Measurements from ENCODE around the gene NRP2. TPM values are rescaled to one million over a fixed set of nuclear protein-coding genes. Genes with fewer than 3 reads are reported as not detected.
A peak's percentile ranks its signal among the peaks of the same experiment; 100 is the strongest.

The NRP2 gene
- total RNA-seq, 1 donor from 2014 or later: 89.5 TPM

- Mint-ChIP-seq H3K9me3 (peaks cover 4% of the 10 kb centered on the region), H3K4me3 (no peak overlapping the region), H3K36me3 (peaks cover 30% of the 10 kb centered on the region), H3K27ac (no peak overlapping the region), H3K27me3 (ENCODE audit: low read depth) (no peaks in the 10 kb centered on the region), H3K4me1 (no peaks in the 10 kb centered on the region)
- DNase-seq (ENCODE audit: low spot score in 2 of 2, unreplicated experiment in 2 of 2): no peak
- TF ChIP-seq CTCF (IDR thresholded peaks at IDR 0.05; ENCODE audit: unreplicated experiment): no peak
Measured at GRCh38 chr2:205792908-205793307, 110.6 kb downstream of the NRP2 start.

- TF ChIP-seq CTCF (IDR thresholded peaks at IDR 0.05; ENCODE audit: unreplicated experiment): no peak
- no peak overlapping the region for H3K4me3 Mint-ChIP-seq
- no peak for DNase-seq (ENCODE audit: low spot score in 2 of 2, unreplicated experiment in 2 of 2)
- H3K4me1 Mint-ChIP-seq: peaks cover 12% of the 10 kb centered on the region
- H3K36me3 Mint-ChIP-seq: peaks cover 41% of the 10 kb centered on the region
- no peak overlapping the region for H3K27ac Mint-ChIP-seq
- no peaks in the 10 kb centered on the region for H3K27me3 Mint-ChIP-seq (ENCODE audit: low read depth)
- H3K9me3 Mint-ChIP-seq: peaks cover 15% of the 10 kb centered on the region
Measured at GRCh38 chr2:205796805-205797313, 114.6 kb downstream of the NRP2 start.

- H3K9me3 Mint-ChIP-seq: peaks cover 15% of the 10 kb centered on the region
- no peaks in the 10 kb centered on the region for H3K27me3 Mint-ChIP-seq (ENCODE audit: low read depth)
- H3K27ac Mint-ChIP-seq: no peak overlapping the region
- no peak overlapping the region for H3K4me3 Mint-ChIP-seq
- no peak for DNase-seq (ENCODE audit: low spot score in 2 of 2, unreplicated experiment in 2 of 2)
- H3K4me1 Mint-ChIP-seq: peaks cover 12% of the 10 kb centered on the region
- H3K36me3 Mint-ChIP-seq: peaks cover 40% of the 10 kb centered on the region
- TF ChIP-seq CTCF (IDR thresholded peaks at IDR 0.05; ENCODE audit: unreplicated experiment): no peak
Measured at GRCh38 chr2:205797866-205798265, 115.6 kb downstream of the NRP2 start.

- no peak for TF ChIP-seq CTCF (IDR thresholded peaks at IDR 0.05; ENCODE audit: unreplicated experiment)
- DNase-seq (ENCODE audit: low spot score in 2 of 2, unreplicated experiment in 2 of 2): no peak
- Mint-ChIP-seq H3K27me3 (ENCODE audit: low read depth) (no peaks in the 10 kb centered on the region), H3K4me3 (no peak overlapping the region), H3K4me1 (peaks cover 12% of the 10 kb centered on the region), H3K27ac (peak overlapping the region; percentile 44), H3K9me3 (peaks cover 15% of the 10 kb centered on the region), H3K36me3 (peaks cover 30% of the 10 kb centered on the region)
Measured at GRCh38 chr2:205800224-205800623, 117.9 kb downstream of the NRP2 start.

GRCh38 chr2:205800773-205801172, 118.5 kb downstream of the NRP2 start:
- TF ChIP-seq CTCF (IDR thresholded peaks at IDR 0.05; ENCODE audit: unreplicated experiment): no peak
- H3K27ac Mint-ChIP-seq: peak overlapping the region; percentile 44
- peaks cover 12% of the 10 kb centered on the region for H3K4me1 Mint-ChIP-seq
- peaks cover 15% of the 10 kb centered on the region for H3K9me3 Mint-ChIP-seq
- no peak overlapping the region for H3K4me3 Mint-ChIP-seq
- H3K27me3 Mint-ChIP-seq (ENCODE audit: low read depth): no peaks in the 10 kb centered on the region
- no peak for DNase-seq (ENCODE audit: low spot score in 2 of 2, unreplicated experiment in 2 of 2)
- H3K36me3 Mint-ChIP-seq: peaks cover 28% of the 10 kb centered on the region

DNA sequence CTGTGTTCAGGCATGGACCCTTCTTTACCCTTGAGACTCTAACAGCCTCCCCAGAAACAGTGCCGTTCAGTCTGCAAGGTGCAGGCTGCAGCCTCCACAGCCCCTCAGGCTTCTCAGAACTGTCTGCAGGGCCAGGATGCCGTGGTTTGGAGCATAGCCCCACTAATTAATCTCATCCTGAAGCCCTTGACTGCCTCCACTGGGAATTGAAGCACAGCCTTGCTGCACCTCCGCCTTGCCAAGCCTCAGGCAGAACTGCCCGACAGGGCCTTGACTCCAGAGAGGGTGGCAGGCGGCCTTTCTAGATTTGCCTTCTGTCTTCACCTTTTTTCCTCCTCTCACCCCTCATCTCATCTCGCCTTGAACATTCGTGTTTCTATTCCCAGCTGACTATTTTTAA, 119.8 kb downstream of the NRP2 start:
- DNase-seq (ENCODE audit: low spot score in 2 of 2, unreplicated experiment in 2 of 2): no peak
- H3K27ac Mint-ChIP-seq: no peak overlapping the region
- TF ChIP-seq CTCF (IDR thresholded peaks at IDR 0.05; ENCODE audit: unreplicated experiment): no peak
- H3K9me3 Mint-ChIP-seq: peaks cover 15% of the 10 kb centered on the region
- H3K27me3 Mint-ChIP-seq (ENCODE audit: low read depth): no peaks in the 10 kb centered on the region
- no peak overlapping the region for H3K4me3 Mint-ChIP-seq
- H3K4me1 Mint-ChIP-seq: peaks cover 12% of the 10 kb centered on the region
- peaks cover 20% of the 10 kb centered on the region for H3K36me3 Mint-ChIP-seq
